SK-N-SH (cell line): ENCODE data around the gene MEPE. TPM values are rescaled to one million over a fixed set of nuclear protein-coding genes. Genes with fewer than 3 reads are reported as not detected.

Experiments
- CTCF ChIA-PET: fragments of 300-600, 350-600 bp; formaldehyde crosslinking; extraction: SDS; loops from one replicate; lab custom pipeline; 2021; lab: Yijun Ruan, JAX
- POLR2A ChIA-PET: fragments of 350-600 bp; sonication (Branson Sonifier 250); formaldehyde crosslinking; extraction: SDS; loops from one replicate; lab custom pipeline; 2020; ENCODE audit warnings: antibody characterized with exemption, inconsistent platforms; lab: Yijun Ruan, JAX
- DNase-seq: peaks from one replicate; pipeline ENCODE4 v3.0.0; 2012
- H2AFZ ChIP-seq: fragments of 200-600 bp; sonication (generic); 2 replicates; pipeline ENCODE4 v1.8.1; 2016; ENCODE audit warnings: antibody characterized with exemption, mild to moderate bottlenecking, low read depth
- H3F3A ChIP-seq: fragments of 200-600 bp; sonication (generic); replicated peaks from 2 replicates; pipeline ENCODE3; 2016; ENCODE audit warnings: antibody characterized with exemption, mild to moderate bottlenecking; ENCODE audit not compliant: insufficient read depth
- H3K27ac ChIP-seq, 2 experiments: fragments of 200-500 bp in 1 of 2; fragments of 200-600 bp in 1 of 2; sonication (Bioruptor generic) in 1 of 2; sonication (generic), shearing (Covaris generic) in 1 of 2; 2 replicates each; pipeline versions ENCODE4 v1.5.1 to v1.6.1; 2014 to 2016; ENCODE audit warnings: low read depth in 2 of 2, inconsistent platforms in 1 of 2, low read length in 1 of 2, mild to moderate bottlenecking in 1 of 2, mixed read lengths in 1 of 2
- H3K27me3 ChIP-seq: fragments of 200-600 bp; sonication (generic), shearing (Covaris generic); 2 replicates; pipeline ENCODE4 v1.6.1; 2016; ENCODE audit warnings: mixed run types; ENCODE audit not compliant: insufficient read depth
- H3K36me3 ChIP-seq, 2 experiments: fragments of 200-500 bp in 1 of 2; fragments of 200-600 bp in 1 of 2; sonication (Bioruptor generic) in 1 of 2; sonication (generic) in 1 of 2; replicated peaks in 1 of 2; 2 replicates each; pipeline versions ENCODE3 to v1.5.1; 2014 to 2016; ENCODE audit warnings: low read length in 1 of 2, mild to moderate bottlenecking in 1 of 2; ENCODE audit not compliant: insufficient read depth in 2 of 2, control insufficient read depth in 1 of 2
- H3K4me1 ChIP-seq, 2 experiments: fragments of 200-500 bp in 1 of 2; fragments of 200-600 bp in 1 of 2; sonication (Bioruptor generic) in 1 of 2; sonication (generic), shearing (Covaris generic) in 1 of 2; 2 replicates each; pipeline versions ENCODE4 v1.5.1 to v1.6.1; 2014 to 2016; ENCODE audit warnings: low read depth in 1 of 2, low read length in 1 of 2, mixed run types in 1 of 2; ENCODE audit not compliant: insufficient read depth in 2 of 2, control insufficient read depth in 1 of 2
- H3K4me2 ChIP-seq: fragments of 200-600 bp; sonication (generic), shearing (Covaris generic); 2 replicates; pipeline ENCODE4 v1.6.1; 2017; ENCODE audit warnings: mixed run types
- H3K4me3 ChIP-seq, 2 experiments: fragments of 200-500 bp in 1 of 2; fragments of 200-600 bp in 1 of 2; sonication (Bioruptor generic) in 1 of 2; sonication (generic), shearing (Covaris generic) in 1 of 2; 2 replicates each; pipeline versions ENCODE4 v1.5.1 to v1.8.1; 2014 to 2016; ENCODE audit warnings: low read depth in 2 of 2, inconsistent platforms in 1 of 2, low read length in 1 of 2, mild to moderate bottlenecking in 1 of 2, mixed read lengths in 1 of 2, moderate library complexity in 1 of 2
- H3K79me2 ChIP-seq: fragments of 200-600 bp; sonication (generic); 2 replicates; pipeline ENCODE4 v1.8.1; 2017; ENCODE audit warnings: mild to moderate bottlenecking; ENCODE audit not compliant: insufficient read depth
- H3K9ac ChIP-seq: fragments of 200-600 bp; sonication (generic); 2 replicates; pipeline ENCODE4 v1.6.1; 2017; ENCODE audit warnings: mixed run types
- H3K9me2 ChIP-seq: fragments of 200-600 bp; sonication (generic); 2 replicates; pipeline ENCODE4 v1.6.1; 2017; ENCODE audit warnings: mixed run types
- H3K9me3 ChIP-seq: fragments of 200-600 bp; sonication (generic); 2 replicates; pipeline ENCODE4 v1.6.1; 2017; ENCODE audit warnings: mixed run types, mild to moderate bottlenecking, moderate library complexity
- H4K20me1 ChIP-seq: fragments of 200-600 bp; sonication (generic); 2 replicates; pipeline ENCODE4 v1.6.1; 2017; ENCODE audit warnings: mild to moderate bottlenecking, mixed run types; ENCODE audit not compliant: insufficient read depth
- CHD2 ChIP-seq: fragments of 150-350 bp; IDR thresholded peaks from 2 replicates; pipeline ENCODE4 v1.6.1; 2018; ENCODE audit warnings: low read length; ENCODE audit not compliant: partially characterized antibody
- CTCF ChIP-seq: fragments of 200-600 bp; sonication (generic); IDR thresholded peaks from 2 replicates; pipeline ENCODE4 v1.6.1; 2017; ENCODE audit warnings: antibody characterized with exemption, mild to moderate bottlenecking, moderate library complexity
- EP300 ChIP-seq, 2 experiments: IDR thresholded peaks; 2 replicates each; pipeline versions ENCODE4 v1.4.0 to v1.6.1; 2012; ENCODE audit warnings: borderline replicate concordance in 1 of 2, low read depth in 1 of 2, low read length in 1 of 2
- FOXJ3 ChIP-seq: sonication (generic); formaldehyde crosslinking; IDR thresholded peaks from 2 replicates; pipeline ENCODE4 v1.5.1; 2020; ENCODE audit warnings: mild to moderate bottlenecking, missing genetic modification reagents
- FOXM1 ChIP-seq: IDR thresholded peaks from 2 replicates; pipeline ENCODE4 v1.4.0; 2012; ENCODE audit warnings: low read depth, mild to moderate bottlenecking
- GABPA ChIP-seq: IDR thresholded peaks from 2 replicates; pipeline ENCODE4 v1.4.0; 2012; ENCODE audit warnings: low read depth, mild to moderate bottlenecking
- IRF3 ChIP-seq: fragments of 150-350 bp; IDR thresholded peaks from 2 replicates; pipeline ENCODE4 v1.6.1; 2016; ENCODE audit warnings: mild to moderate bottlenecking, low read depth, low read length
- JUND ChIP-seq: IDR thresholded peaks from 2 replicates; pipeline ENCODE4 v1.4.0; 2012
- MXI1 ChIP-seq: IDR thresholded peaks from 2 replicates; pipeline ENCODE4 v1.6.1; 2012; ENCODE audit warnings: mild to moderate bottlenecking, low read depth, low read length, improper control_type of control experiment
- PBX3 ChIP-seq: IDR thresholded peaks from 2 replicates; pipeline ENCODE4; 2012
- POLR2AphosphoS5 ChIP-seq: IDR thresholded peaks from 2 replicates; pipeline ENCODE4 v1.6.1; 2012; ENCODE audit warnings: low read depth, low read length
- RAD21 ChIP-seq: IDR thresholded peaks from 2 replicates; pipeline ENCODE4 v1.6.1; 2012; ENCODE audit warnings: mild to moderate bottlenecking, low read length
- REST ChIP-seq: IDR thresholded peaks from 2 replicates; pipeline ENCODE4 v1.6.1; 2012; ENCODE audit warnings: mild to moderate bottlenecking, low read depth, low read length, moderate library complexity
- RXRA ChIP-seq: IDR thresholded peaks from 2 replicates; pipeline ENCODE4 v1.4.0; 2012; ENCODE audit warnings: low read depth, mild to moderate bottlenecking, borderline replicate concordance
- SMC3 ChIP-seq: IDR thresholded peaks from 2 replicates; pipeline ENCODE4 v1.6.1; 2012; ENCODE audit warnings: low read depth, low read length, improper control_type of control experiment
- TCF12 ChIP-seq: IDR thresholded peaks from 2 replicates; pipeline ENCODE4 v1.4.0; 2012
- USF2 ChIP-seq: fragments of 150-350 bp; IDR thresholded peaks from 2 replicates; pipeline ENCODE4 v1.6.1; 2017; ENCODE audit warnings: antibody characterized with exemption, low read length, low read depth, borderline replicate concordance
- ZBTB33 ChIP-seq: IDR thresholded peaks from 2 replicates; pipeline ENCODE4 v1.4.0; 2012; ENCODE audit warnings: low read depth, borderline replicate concordance
- WGBS: methylation state at CpG from one replicate; pipeline ENCODE4 v1.1.6; 2017; ENCODE audit warnings: low lambda C conversion rate; 5-methylcytosine and 5-hydroxymethylcytosine counted together
- polyA plus RNA-seq, 3 experiments: library from polyadenylated mRNA; depleted of rRNA; stranded (reverse); fragments of >200 nt; gene quantifications; 2 replicates each; pipeline ENCODE4 v1.2.3, GENCODE V29; 2012

MEPE gene
- polyA plus RNA-seq, 1 of the 3 experiments (the other 2 are of a cell fraction) = not detected

GRCh38 chr4:87823200-87823599 is 9.6 kb upstream of the MEPE start (continued):
- TF ChIP-seq PBX3 = no peak

- Histone ChIP-seq H3K4me1 (no peaks in the 10 kb centered on the region; a peak in 1 of 4 replicates), H2AFZ (no peak overlapping the region), H3K27me3 (no peaks in the 10 kb centered on the region), H3F3A (no peaks in the 10 kb centered on the region), H3K4me2 (no peak overlapping the region), H3K36me3 (no peaks in the 10 kb centered on the region), H3K9ac (no peak overlapping the region), H3K27ac (no peak overlapping the region), H3K9me2 (no peaks in the 10 kb centered on the region), H3K79me2 (no peaks in the 10 kb centered on the region), H3K4me3 (no peak overlapping the region), H3K9me3 (no peaks in the 10 kb centered on the region), H4K20me1 (no peaks in the 10 kb centered on the region)
- ChIA-PET POLR2A (no interaction called here), CTCF (interaction anchor here (1.1 to 1.6 kb wide), 4 partner anchors 10 to 388 kb away, joined by 3 to 5 read pairs (median 4); no protein-coding TSS in a partner anchor)
- no peak for DNase-seq
- WGBS = 5% methylated on average over 1 of the region's 1 CpG
- TF ChIP-seq IRF3 (no peak), REST (no peak), POLR2AphosphoS5 (no peak), RXRA (no peak), FOXJ3 (CRISPR knock-in tag) (no peak), ZBTB33 (no peak), TCF12 (no peak), JUND (no peak), USF2 (no peak), EP300 (IDR thresholded peaks at IDR 0.05; ENCODE audit: borderline replicate concordance in 1 of 2, low read depth in 1 of 2, low read length in 1 of 2) (no peak), MXI1 (no peak), CTCF (no peak), FOXM1 (no peak), SMC3 (no peak), RAD21 (no peak), GABPA (no peak), CHD2 (no peak)
Measured at GRCh38 chr4:87823724-87824123, 9.0 kb upstream of the MEPE start.
